ENCODE data around the gene DUSP28.

The DUSP28 gene

GRCh38 chr2:240573516-240574385 is 13.6 kb downstream of the DUSP28 start:
- ChIA-PET POLR2A (ENCODE audit: low non-redundant PET) (no interaction called here), CTCF (no interaction called here)
- DNase-seq (ENCODE audit: low spot score): no peak
- H3K27ac ChIP-seq: no peak overlapping the region; the same call in 1 of the 2 replicates
- TF ChIP-seq, protein P1, sequence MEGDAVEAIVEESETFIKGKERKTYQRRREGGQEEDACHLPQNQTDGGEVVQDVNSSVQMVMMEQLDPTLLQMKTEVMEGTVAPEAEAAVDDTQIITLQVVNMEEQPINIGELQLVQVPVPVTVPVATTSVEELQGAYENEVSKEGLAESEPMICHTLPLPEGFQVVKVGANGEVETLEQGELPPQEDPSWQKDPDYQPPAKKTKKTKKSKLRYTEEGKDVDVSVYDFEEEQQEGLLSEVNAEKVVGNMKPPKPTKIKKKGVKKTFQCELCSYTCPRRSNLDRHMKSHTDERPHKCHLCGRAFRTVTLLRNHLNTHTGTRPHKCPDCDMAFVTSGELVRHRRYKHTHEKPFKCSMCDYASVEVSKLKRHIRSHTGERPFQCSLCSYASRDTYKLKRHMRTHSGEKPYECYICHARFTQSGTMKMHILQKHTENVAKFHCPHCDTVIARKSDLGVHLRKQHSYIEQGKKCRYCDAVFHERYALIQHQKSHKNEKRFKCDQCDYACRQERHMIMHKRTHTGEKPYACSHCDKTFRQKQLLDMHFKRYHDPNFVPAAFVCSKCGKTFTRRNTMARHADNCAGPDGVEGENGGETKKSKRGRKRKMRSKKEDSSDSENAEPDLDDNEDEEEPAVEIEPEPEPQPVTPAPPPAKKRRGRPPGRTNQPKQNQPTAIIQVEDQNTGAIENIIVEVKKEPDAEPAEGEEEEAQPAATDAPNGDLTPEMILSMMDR (conservative IDR thresholded peaks at IDR 0.05; ENCODE audit: low read depth): no peak

- TF ChIP-seq, protein P1 (conservative IDR thresholded peaks at IDR 0.05; ENCODE audit: low read depth): no peak
- POLR2A ChIA-PET (ENCODE audit: low non-redundant PET): no interaction called here
- DNase-seq (ENCODE audit: low spot score): no peak
- peak overlapping the region; percentile 36 for H3K27ac ChIP-seq
- CTCF ChIA-PET: interaction anchor here (0.7 kb wide), 1 partner anchor 1008 kb away, joined by 4 read pairs; no protein-coding TSS in a partner anchor
Measured at GRCh38 chr2:240574386-240575100, 14.4 kb downstream of the DUSP28 start.

GRCh38 chr2:240575101-240575965 is 15.2 kb downstream of the DUSP28 start:
- ChIA-PET POLR2A (ENCODE audit: low non-redundant PET) (no interaction called here), CTCF (no interaction called here)
- TF ChIP-seq, protein P1 (conservative IDR thresholded peaks at IDR 0.05; ENCODE audit: low read depth): no peak
- peak overlapping the region; percentile 36 for H3K27ac ChIP-seq
- DNase-seq (ENCODE audit: low spot score): no peak

- H3K27ac ChIP-seq: peak overlapping the region; percentile 36
- ChIA-PET POLR2A (ENCODE audit: low non-redundant PET) (no interaction called here), CTCF (interaction anchor here (0.6 kb wide), 1 partner anchor 503 kb away, joined by 3 read pairs; no protein-coding TSS in a partner anchor)
- TF ChIP-seq, protein P1 (conservative IDR thresholded peaks at IDR 0.05; ENCODE audit: low read depth): no peak
- DNase-seq (ENCODE audit: low spot score): no peak
Measured at GRCh38 chr2:240576036-240576435, 15.9 kb downstream of the DUSP28 start.

DNA sequence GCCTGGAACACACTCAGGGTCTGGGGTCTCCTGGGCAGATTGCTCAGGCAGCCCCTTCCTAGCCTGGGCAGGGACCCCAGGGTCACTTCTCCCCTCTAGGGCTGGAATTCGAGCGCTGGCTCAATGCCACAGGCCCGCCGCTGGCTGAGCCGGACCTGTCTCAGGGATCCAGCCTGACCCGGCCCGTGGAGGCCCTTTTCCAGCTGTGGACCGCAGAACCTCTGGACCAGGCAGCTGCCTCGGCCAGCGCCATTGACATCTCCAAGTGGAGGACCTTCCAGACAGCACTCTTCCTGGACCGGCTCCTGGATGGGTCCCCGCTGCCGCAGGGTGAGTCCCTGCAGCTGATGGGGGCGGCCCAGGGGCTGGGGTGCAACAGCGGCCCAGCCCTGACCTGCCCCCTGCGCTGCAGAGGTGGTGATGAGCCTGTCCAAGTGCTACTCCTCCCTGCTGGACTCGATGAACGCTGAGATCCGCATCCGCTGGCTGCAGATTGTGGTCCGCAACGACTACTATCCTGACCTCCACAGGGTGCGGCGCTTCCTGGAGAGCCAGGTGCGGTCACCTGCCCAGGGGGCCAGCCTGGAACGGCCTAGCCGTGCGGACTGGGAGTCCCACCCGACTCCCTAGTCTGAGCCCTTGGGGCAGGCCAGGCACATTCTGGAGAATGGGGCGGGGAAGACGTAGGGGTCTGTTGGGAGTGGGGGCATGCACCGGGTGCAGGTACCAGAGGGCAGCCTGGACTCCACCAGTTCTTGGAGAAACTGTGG is 16.5 kb downstream of the DUSP28 start:
- TF ChIP-seq, protein P1 (conservative IDR thresholded peaks at IDR 0.05; ENCODE audit: low read depth): no peak
- POLR2A ChIA-PET (ENCODE audit: low non-redundant PET): interaction anchor here (0.9 kb wide), 1 partner anchor 11 kb away, joined by 4 read pairs; no protein-coding TSS in a partner anchor
- peak overlapping the region; percentile 98 for H3K27ac ChIP-seq
- CTCF ChIA-PET: interaction anchor here (0.6 kb wide), 3 partner anchors 20 to 502 kb away, joined by 3 read pairs; no protein-coding TSS in a partner anchor
- DNase-seq (ENCODE audit: low spot score): no peak
